ENCODE measurements around the gene SIGLEC5.

SIGLEC5 gene

DNA sequence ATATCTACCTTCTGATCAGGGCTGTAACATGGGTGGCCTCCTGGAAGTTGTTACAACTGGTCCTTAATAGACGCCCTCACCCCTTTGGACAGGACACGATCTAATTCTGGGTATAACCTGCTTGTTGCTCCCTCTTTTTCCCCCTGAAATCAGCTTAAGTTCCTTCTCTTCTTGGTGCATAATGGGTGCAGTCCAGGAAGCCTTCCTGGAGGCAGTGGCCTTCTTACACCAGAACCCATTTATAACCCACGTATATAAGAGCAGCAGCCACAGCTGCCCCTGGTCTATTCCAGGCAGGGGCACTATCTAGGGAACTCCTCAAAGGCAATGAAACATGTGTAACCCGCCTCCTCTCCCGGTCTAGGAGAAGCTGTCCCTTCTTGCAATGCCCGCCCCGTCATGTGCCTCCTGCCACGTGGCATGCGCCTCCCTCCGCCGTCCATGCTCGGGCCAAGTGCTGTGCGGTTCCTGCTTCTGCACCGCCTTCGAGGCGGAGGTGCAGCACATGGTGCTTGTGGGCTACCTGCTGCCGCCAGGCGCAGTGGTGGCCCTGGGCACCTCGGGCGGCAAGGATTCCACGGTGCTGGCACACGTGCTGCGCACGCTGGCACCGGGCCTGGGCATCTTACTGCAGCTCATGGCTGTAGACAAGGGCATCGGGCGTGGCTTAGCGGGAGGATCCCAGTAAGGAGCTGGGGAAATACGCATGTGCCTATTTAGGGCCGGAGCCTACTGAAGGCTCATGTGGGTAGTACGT lies 31.9 kb downstream of the SIGLEC5 start:
- in situ Hi-C loops (cut with MboI; ENCODE audit: low pct_unique_long_range_greater_than_20kb, low sequenced_read_pairs, unreplicated experiment), result no loop called here
- TF ChIP-seq, protein P1, sequence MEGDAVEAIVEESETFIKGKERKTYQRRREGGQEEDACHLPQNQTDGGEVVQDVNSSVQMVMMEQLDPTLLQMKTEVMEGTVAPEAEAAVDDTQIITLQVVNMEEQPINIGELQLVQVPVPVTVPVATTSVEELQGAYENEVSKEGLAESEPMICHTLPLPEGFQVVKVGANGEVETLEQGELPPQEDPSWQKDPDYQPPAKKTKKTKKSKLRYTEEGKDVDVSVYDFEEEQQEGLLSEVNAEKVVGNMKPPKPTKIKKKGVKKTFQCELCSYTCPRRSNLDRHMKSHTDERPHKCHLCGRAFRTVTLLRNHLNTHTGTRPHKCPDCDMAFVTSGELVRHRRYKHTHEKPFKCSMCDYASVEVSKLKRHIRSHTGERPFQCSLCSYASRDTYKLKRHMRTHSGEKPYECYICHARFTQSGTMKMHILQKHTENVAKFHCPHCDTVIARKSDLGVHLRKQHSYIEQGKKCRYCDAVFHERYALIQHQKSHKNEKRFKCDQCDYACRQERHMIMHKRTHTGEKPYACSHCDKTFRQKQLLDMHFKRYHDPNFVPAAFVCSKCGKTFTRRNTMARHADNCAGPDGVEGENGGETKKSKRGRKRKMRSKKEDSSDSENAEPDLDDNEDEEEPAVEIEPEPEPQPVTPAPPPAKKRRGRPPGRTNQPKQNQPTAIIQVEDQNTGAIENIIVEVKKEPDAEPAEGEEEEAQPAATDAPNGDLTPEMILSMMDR (IDR thresholded peaks at IDR 0.05; ENCODE audit: extremely low read depth, insufficient read depth, missing control alignments), result no peak
- no peak for DNase-seq (ENCODE audit: low spot score)

GRCh38 chr19:51595190-51596175 lies 34.7 kb downstream of the SIGLEC5 start:
- TF ChIP-seq, protein P1 (IDR thresholded peaks at IDR 0.05; ENCODE audit: extremely low read depth, insufficient read depth, missing control alignments), result no peak
- no peak for DNase-seq (ENCODE audit: low spot score)
- in situ Hi-C loops (cut with MboI; ENCODE audit: low pct_unique_long_range_greater_than_20kb, low sequenced_read_pairs, unreplicated experiment), result no loop called here

DNA sequence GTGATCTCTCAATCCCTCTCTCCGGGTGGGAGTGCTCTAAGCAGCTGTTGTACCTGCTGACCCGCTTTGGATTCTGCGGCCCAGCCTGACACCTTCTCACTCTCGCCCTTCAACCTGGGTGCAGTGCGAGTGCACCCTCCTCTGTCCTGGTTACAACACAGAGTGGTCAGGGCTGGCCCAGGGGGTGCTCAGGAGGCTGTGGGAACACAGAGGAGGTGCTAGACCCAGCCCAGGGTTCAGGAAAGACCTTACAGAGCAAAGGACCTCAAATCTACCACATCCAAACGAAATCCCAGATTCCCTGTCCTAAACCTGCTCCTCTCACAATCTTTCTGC lies 35.5 kb downstream of the SIGLEC5 start:
- TF ChIP-seq, protein P1 (IDR thresholded peaks at IDR 0.05; ENCODE audit: extremely low read depth, insufficient read depth, missing control alignments), result no peak
- in situ Hi-C loops (cut with MboI; ENCODE audit: low pct_unique_long_range_greater_than_20kb, low sequenced_read_pairs, unreplicated experiment), result no loop called here
- no peak for DNase-seq (ENCODE audit: low spot score)

DNA sequence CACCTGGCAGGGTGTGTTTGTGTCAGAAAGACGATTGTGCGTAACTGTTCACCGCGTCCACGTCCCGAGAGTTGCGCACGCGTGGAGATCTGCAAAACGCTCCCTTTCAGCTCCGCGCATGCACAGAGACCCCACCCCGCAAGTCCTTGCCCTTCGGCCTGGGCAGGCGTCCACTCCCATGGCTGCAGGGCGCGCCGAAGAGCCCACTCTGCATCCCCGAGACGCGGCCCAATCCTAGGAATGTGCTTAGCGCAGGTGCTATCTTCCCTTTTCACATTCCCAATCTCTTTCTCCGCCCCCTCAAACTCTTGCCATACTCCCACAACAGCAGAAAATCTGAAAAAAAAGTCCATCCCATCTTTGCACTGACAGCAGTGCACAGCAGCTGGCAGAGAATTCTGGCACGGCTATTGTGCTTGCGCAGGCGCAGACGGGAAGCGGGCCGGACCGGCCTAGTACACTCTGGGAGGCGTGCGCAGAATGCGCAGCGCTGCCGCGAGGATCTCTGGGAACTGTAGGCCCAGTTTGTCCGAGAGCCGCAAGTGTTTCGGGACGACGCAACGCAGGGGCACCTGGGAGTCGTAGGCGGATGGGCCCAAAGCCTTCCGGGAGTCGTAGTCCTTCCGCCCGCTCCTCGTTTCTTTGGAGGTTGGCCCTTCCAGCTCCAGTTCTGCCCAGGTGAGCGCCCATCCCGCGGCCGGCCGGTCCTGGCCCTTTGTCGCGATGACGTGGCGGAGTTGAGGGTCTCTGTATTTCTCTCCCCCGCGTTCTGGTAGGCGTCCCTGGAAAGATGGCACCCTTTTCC lies 36.0 kb downstream of the SIGLEC5 start:
- DNase-seq (ENCODE audit: low spot score), result peak; percentile 94
- in situ Hi-C loops (cut with MboI; ENCODE audit: low pct_unique_long_range_greater_than_20kb, low sequenced_read_pairs, unreplicated experiment), result no loop called here
- TF ChIP-seq, protein P1 (IDR thresholded peaks at IDR 0.05; ENCODE audit: extremely low read depth, insufficient read depth, missing control alignments), result no peak

GRCh38 chr19:51593138-51593890 lies 36.9 kb downstream of the SIGLEC5 start:
- in situ Hi-C loops (cut with MboI; ENCODE audit: low pct_unique_long_range_greater_than_20kb, low sequenced_read_pairs, unreplicated experiment), result no loop called here
- TF ChIP-seq, protein P1 (IDR thresholded peaks at IDR 0.05; ENCODE audit: extremely low read depth, insufficient read depth, missing control alignments), result no peak
- DNase-seq (ENCODE audit: low spot score), result no peak
